Measurements from ENCODE around the gene DIS3L. TPM values are rescaled to one million over a fixed set of nuclear protein-coding genes. Genes with fewer than 3 reads are reported as not detected.

DIS3L gene
- total and polyA plus RNA-seq, 2 donors (not counting 3 experiments of a cell fraction or from before 2014, with no cell fraction given), result 7.8 to 27.9 TPM

- Histone ChIP-seq H3K27me3 (ENCODE audit: control insufficient read depth in 2 of 2, insufficient read depth in 2 of 2, low read length in 2 of 2) (no peaks in the 10 kb centered on the region), H3K9me1 (replicated peaks; ENCODE audit: control insufficient read depth, extremely low read depth, insufficient read depth, low read length) (no peaks in the 10 kb centered on the region), H2AFZ (ENCODE audit: low read depth, low read length) (peak within 1 kb of the TSS; percentile 82), H3K4me1 (ENCODE audit: control insufficient read depth, extremely low read depth, insufficient read depth, low read length) (peaks cover 6% of the 10 kb centered on the region), H3K9ac (replicated peaks; ENCODE audit: extremely low read depth, insufficient read depth, low read length) (peak within 1 kb of the TSS; percentile 89), H3K36me3 (ENCODE audit: control insufficient read depth in 2 of 2, extremely low read depth in 1 of 2, insufficient read depth in 2 of 2, low read length in 2 of 2) (no peaks in the 10 kb centered on the region), H4K20me1 (replicated peaks; ENCODE audit: control insufficient read depth, extremely low read depth, insufficient read depth, low read length) (no peaks in the 10 kb centered on the region), H3K9me3 (replicated peaks; ENCODE audit: control insufficient read depth, insufficient read depth, low read length) (no peaks in the 10 kb centered on the region), H3K79me2 (ENCODE audit: control insufficient read depth, insufficient read depth, low read length) (peaks cover 13% of the 10 kb centered on the region), H3K27ac (ENCODE audit: insufficient read depth, low read depth, low read length) (peak within 1 kb of the TSS; percentile 58), H3K4me3 (replicated peaks in 1 of 3; ENCODE audit: insufficient read depth in 1 of 3, low read depth in 1 of 3, low read length in 3 of 3) (peak within 1 kb of the TSS; percentile 33 to 82 (median 65)), H3K4me2 (ENCODE audit: insufficient read depth, low read length) (peak within 1 kb of the TSS; percentile 80)
- BruUV-seq (replicated peaks), result TSS peak; percentile 98
- ChIA-PET CTCF (interaction anchor here (0.8 to 4.6 kb wide), 3 partner anchors 13 to 141 kb away, joined by 3 to 33 read pairs (median 4); partner anchors contain the start of genes MAP2K1 and SNAPC5), POLR2A (interaction anchor here (0.6 to 0.7 kb wide), 2 partner anchors 13 to 431 kb away, joined by 4 read pairs; no protein-coding TSS in a partner anchor)
- FAIRE-seq (peak; percentile 95), DNase-seq (ENCODE audit: low read depth, low spot score) (peak; percentile 97)
- TF ChIP-seq FOS (IDR thresholded peaks at IDR 0.05; ENCODE audit: borderline replicate concordance, insufficient read depth, low read length) (peak; percentile 12), POLR2A (IDR thresholded peaks at IDR 0.05; ENCODE audit: low read depth, low read length) (peak; percentile 81), POLR2AphosphoS5 (IDR thresholded peaks at IDR 0.05; ENCODE audit: insufficient read depth, low read depth, low read length) (peak; percentile 68), EZH2 (IDR thresholded peaks at IDR 0.05; ENCODE audit: borderline replicate concordance, low read depth, low read length, severe bottlenecking) (no peak), JUN (IDR thresholded peaks at IDR 0.05; ENCODE audit: borderline replicate concordance, insufficient read depth, insufficient read length, low read depth) (no peak), MAX (IDR thresholded peaks at IDR 0.05; ENCODE audit: insufficient read depth, insufficient read length) (peak; percentile 39), GATA2 (IDR thresholded peaks at IDR 0.05; ENCODE audit: insufficient read depth, insufficient read length, low read depth, low read length) (no peak), MYC (IDR thresholded peaks at IDR 0.05; ENCODE audit: low read depth, low read length) (peak; percentile 33), CTCF (IDR thresholded peaks at IDR 0.05; ENCODE audit: extremely low read depth in 1 of 2, insufficient read depth in 1 of 2, low read depth in 1 of 2, low read length in 2 of 2) (no peak)
- intact Hi-C loops (cut with micrococcal nuclease), result loop anchor here (1.0 kb wide), 3 partner anchors 13 to 141 kb away; partner anchors contain the start of genes MAP2K1 and SNAPC5
- dilution Hi-C loops (cut with MboI; ENCODE audit: extremely low pct_ligation_motif_present, low sequenced_read_pairs), result no loop called here
These were observed 63.2 kb downstream of the DIS3L start, which contains the start of gene TIPIN for GRCh38 chr15:66356359-66357236. TIPIN (minus strand) TSS chr15:66356685; CDS start chr15:66352947, 3,738 bp downstream.
